ENCODE measurements around the gene RTL1. TPM values are rescaled to one million over a fixed set of nuclear protein-coding genes. Genes with fewer than 3 reads are reported as not detected.

The RTL1 gene
- total RNA-seq, 1 donor from 2014 or later = not detected

DNA sequence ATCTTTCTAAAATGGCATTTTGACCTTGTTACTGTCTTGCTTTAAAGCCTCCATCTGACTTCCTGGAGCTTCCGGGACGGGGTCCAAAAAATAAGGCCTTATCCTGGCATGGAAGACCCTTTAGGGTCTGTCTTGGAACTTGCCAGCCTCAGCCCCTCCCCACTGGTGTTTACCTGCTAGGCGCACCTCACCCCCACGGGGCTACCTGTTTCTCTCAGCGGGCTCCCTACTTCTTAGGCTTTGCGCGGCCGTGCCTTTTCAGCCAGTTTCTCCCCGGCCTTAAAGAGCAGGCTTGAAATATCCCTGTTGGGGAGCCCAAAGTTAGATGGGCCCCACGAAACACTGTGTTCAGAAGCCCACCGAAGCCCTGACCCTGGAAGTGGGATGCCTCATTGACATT lies 5.1 kb downstream of the RTL1 start:
- TF ChIP-seq, protein P1, sequence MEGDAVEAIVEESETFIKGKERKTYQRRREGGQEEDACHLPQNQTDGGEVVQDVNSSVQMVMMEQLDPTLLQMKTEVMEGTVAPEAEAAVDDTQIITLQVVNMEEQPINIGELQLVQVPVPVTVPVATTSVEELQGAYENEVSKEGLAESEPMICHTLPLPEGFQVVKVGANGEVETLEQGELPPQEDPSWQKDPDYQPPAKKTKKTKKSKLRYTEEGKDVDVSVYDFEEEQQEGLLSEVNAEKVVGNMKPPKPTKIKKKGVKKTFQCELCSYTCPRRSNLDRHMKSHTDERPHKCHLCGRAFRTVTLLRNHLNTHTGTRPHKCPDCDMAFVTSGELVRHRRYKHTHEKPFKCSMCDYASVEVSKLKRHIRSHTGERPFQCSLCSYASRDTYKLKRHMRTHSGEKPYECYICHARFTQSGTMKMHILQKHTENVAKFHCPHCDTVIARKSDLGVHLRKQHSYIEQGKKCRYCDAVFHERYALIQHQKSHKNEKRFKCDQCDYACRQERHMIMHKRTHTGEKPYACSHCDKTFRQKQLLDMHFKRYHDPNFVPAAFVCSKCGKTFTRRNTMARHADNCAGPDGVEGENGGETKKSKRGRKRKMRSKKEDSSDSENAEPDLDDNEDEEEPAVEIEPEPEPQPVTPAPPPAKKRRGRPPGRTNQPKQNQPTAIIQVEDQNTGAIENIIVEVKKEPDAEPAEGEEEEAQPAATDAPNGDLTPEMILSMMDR (IDR thresholded peaks at IDR 0.05; ENCODE audit: borderline replicate concordance) = no peak
- Histone ChIP-seq H3K9me3 (replicated peaks) (no peaks in the 10 kb centered on the region), H3K4me1 (peaks cover 27% of the 10 kb centered on the region), H3K27ac (replicated peaks) (no peak overlapping the region), H3K4me3 (no peak overlapping the region), H3K27me3 (ENCODE audit: low read depth) (peaks cover 97% of the 10 kb centered on the region), H3K36me3 (no peaks in the 10 kb centered on the region)
- DNase-seq = no peak
- intact Hi-C loops (cut with micrococcal nuclease) = no loop called here

DNA sequence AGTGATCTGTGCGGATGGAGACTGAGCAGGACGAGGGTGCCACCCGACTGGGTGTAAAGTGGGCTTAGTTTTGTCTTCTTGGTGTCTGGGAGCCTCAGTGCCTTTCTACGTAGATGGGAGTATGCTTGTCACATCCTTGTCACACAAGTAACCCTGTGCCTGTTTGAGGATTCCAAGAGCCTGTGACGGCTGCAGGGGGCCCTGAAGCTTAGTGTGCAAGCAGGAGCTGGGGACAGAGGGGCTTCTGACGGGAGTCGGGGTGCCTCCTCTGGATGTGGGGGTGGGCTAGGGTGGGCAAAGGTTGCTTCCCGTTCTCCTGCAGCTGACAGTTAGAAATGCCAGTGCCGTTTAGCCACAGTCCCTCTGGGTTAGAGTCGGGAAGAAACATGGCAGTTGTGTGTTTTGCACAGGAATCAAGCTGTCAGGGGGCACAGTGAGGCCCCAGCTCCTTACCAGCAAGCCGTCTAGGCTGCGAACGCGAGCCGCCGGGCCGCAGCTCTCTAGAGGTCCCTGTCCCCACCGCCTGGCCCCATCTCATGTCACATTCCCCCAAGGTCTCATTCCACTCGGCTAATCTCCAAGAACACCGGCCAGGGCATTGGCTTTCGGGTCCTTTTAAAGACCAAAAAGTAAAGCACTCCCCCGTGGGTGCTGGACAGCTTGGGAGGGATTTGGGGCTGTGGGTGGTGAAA lies 7.0 kb downstream of the RTL1 start:
- TF ChIP-seq, protein P1 (IDR thresholded peaks at IDR 0.05; ENCODE audit: borderline replicate concordance) = no peak
- Histone ChIP-seq H3K4me1 (peaks cover 27% of the 10 kb centered on the region), H3K36me3 (no peaks in the 10 kb centered on the region), H3K27ac (replicated peaks) (no peak overlapping the region), H3K27me3 (ENCODE audit: low read depth) (peaks cover 96% of the 10 kb centered on the region), H3K9me3 (replicated peaks) (no peaks in the 10 kb centered on the region), H3K4me3 (no peak overlapping the region)
- intact Hi-C loops (cut with micrococcal nuclease) = no loop called here
- no peak for DNase-seq

DNA sequence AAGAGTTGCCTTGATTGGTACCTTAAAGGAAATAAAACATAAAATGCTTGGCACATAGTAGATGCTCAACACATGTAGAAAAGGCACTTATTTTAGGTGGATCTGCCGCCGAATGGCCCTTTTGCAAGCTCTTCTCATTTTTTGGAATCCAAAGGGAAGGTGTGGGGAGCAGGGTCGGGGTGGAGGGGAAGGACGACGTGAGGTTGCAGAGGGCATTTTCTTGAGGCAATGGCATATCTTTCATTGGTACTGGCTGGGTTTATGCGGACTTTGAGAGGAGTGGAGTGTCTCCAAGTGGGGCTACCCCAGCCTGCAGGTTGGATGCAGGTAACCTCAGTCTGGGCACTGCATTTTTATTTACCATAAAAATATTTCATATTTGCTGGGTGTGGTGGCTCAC lies 8.1 kb downstream of the RTL1 start:
- Histone ChIP-seq H3K4me1 (peaks cover 22% of the 10 kb centered on the region), H3K36me3 (no peaks in the 10 kb centered on the region), H3K4me3 (no peak overlapping the region), H3K27me3 (ENCODE audit: low read depth) (peaks cover 96% of the 10 kb centered on the region), H3K9me3 (replicated peaks) (no peaks in the 10 kb centered on the region), H3K27ac (replicated peaks) (no peak overlapping the region)
- DNase-seq = no peak
- intact Hi-C loops (cut with micrococcal nuclease) = no loop called here
- TF ChIP-seq, protein P1 (IDR thresholded peaks at IDR 0.05; ENCODE audit: borderline replicate concordance) = no peak

DNA sequence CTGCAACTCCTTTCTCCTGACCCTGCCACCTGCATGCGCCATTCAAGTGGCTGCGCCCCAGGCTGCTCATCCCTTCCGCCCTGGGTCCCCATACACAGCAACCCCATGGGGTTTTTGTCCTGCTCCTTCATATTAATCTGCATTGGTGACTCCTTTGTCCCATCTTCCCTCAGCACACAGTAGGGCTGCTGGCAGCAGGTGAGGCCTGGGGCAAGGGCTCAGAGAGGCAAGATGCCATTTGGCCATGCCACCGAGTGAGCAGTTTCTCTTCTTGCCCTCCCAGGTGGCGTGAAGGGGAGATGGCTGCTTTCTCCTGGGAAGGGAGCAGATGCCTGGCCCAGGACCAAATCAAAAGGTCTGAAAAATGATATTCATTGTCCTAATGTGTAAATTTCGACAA lies 9.1 kb downstream of the RTL1 start:
- TF ChIP-seq, protein P1 (IDR thresholded peaks at IDR 0.05; ENCODE audit: borderline replicate concordance) = no peak
- DNase-seq = no peak

DNA sequence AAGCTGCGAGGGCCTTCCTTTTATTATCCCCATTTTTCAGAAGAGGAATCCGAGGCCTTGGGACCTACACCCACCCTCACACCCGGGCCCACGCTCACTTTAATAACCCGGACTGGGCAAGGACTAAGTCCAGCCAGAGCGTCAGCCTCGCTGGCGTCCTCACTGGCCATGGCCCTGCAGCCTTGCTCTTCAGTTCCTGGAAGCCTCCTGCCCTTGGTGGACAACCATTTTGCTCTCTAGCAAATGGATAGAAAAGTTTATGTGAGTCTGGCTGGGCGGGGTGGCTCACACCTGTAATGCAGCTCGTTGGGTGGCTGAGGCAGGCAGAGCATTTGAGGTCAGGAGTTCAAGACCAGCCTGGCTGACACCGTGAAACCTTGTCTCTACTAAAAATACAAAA lies 9.8 kb downstream of the RTL1 start:
- TF ChIP-seq, protein P1 (IDR thresholded peaks at IDR 0.05; ENCODE audit: borderline replicate concordance) = no peak
- no peaks in the 10 kb centered on the region for H3K9me3 ChIP-seq (replicated peaks)
- DNase-seq = no peak
- H3K4me3 ChIP-seq = no peak overlapping the region
- intact Hi-C loops (cut with micrococcal nuclease) = no loop called here
- peaks cover 5% of the 10 kb centered on the region for H3K4me1 ChIP-seq
- H3K27me3 ChIP-seq (ENCODE audit: low read depth) = peaks cover 90% of the 10 kb centered on the region
- no peaks in the 10 kb centered on the region for H3K36me3 ChIP-seq
- H3K27ac ChIP-seq (replicated peaks) = no peak overlapping the region

More for the DNA sequence above, 9.1 kb downstream of the RTL1 start:
- intact Hi-C loops (cut with micrococcal nuclease) = no loop called here
- Histone ChIP-seq H3K4me3 (no peak overlapping the region), H3K36me3 (no peaks in the 10 kb centered on the region), H3K27ac (replicated peaks) (no peak overlapping the region), H3K4me1 (peaks cover 12% of the 10 kb centered on the region), H3K9me3 (replicated peaks) (no peaks in the 10 kb centered on the region), H3K27me3 (ENCODE audit: low read depth) (peaks cover 94% of the 10 kb centered on the region)

Measured in left ventricle myocardium inferior (tissue), 1 donor.